DMS 273 (cell line): Measurements from ENCODE around the gene DPH6.

ENCODE experiments used
- DNase-seq: peaks from one replicate; lab custom pipeline; 2025; ENCODE audit not compliant: unreplicated experiment; lab: John Stamatoyannopoulos, UW

DPH6 gene

GRCh38 chr15:35545316-35545823 is 595 bp downstream of the DPH6 start:
- DNase-seq: peak; percentile 75

GRCh38 chr15:35540885-35541284 is 5.1 kb downstream of the DPH6 start:
- no peak for DNase-seq

DNA sequence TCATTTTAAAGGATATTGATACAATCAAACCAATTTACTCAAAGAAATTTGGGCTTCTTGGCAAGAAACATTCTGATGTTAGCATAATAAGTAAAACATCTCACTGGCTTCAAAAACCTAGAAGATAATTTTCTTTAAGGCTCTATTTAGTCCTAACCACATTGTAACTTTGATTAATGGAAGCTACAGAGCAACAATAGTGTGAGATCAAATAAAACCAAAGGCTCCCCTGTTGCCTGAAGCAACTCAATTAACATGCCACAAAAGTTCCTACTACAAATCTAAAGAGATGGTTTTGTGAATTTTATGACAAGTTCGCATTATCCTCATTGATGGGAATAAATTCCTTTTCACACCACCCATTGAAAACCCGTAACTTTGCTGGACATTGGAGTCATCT is 5.9 kb downstream of the DPH6 start:
- DNase-seq: no peak

GRCh38 chr15:35535365-35535916 is 10.5 kb downstream of the DPH6 start:
- no peak for DNase-seq

GRCh38 chr15:35533130-35534110 is 12.5 kb downstream of the DPH6 start:
- DNase-seq: no peak

DNA sequence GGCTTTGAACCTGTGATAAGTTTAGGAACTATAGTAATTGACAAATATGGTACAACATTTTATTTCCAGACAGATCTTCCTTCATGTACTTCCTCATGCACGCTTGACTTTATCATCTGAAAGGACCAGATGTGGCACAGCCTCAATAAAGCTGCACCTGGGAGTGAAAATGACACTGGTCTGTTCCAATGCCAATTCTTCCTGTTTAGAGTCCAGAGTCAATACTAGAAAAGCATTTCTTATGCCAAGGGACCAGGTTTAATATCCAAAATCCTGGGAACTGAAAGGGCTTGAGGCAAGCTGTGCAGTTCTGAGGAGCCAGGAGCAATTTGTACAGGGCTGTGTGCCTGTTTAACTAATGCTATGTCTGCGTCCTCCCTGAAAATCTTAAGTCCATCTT is 15.3 kb downstream of the DPH6 start:
- no peak for DNase-seq

DNA sequence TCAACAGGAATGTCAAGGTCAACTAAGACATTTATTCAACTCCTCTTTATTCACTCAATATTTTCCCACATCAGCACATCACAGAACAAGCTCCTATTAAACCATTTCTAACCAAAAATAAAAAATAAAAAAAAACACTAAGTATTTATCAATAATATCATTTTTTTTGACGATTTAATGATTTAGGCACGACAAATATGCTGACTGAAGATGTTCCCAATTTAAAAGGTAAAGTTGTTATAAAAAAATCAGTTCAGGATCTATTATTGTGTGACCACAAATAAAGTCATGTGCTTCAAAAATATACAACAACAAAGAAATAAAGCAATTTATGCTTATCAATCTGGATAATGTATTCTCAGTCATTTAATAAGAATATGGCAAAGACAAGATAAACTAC is 16.2 kb downstream of the DPH6 start:
- no peak for DNase-seq

GRCh38 chr15:35522061-35522460 is 23.9 kb downstream of the DPH6 start:
- peak; percentile 2 for DNase-seq

GRCh38 chr15:35519541-35520149 is 26.3 kb downstream of the DPH6 start:
- DNase-seq: peak; percentile 60

DNA sequence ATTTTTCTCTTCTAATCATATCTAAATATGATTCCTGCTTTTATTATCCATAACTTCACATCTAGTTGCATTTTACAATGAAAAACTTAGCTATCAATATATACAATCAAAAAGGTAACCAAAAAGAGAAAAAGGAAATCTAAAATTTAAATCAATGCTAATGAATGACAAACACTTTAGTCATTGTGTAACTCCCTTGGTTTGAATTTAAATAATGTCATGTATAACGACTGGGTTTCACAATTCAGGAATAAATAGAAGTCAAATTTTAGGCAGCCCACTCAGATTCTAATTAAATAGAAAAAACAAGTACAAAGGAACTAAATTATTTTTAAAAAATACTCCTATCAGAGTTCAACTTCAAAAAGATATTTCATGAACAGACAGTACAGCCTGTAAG is 26.9 kb downstream of the DPH6 start:
- no peak for DNase-seq

DNA sequence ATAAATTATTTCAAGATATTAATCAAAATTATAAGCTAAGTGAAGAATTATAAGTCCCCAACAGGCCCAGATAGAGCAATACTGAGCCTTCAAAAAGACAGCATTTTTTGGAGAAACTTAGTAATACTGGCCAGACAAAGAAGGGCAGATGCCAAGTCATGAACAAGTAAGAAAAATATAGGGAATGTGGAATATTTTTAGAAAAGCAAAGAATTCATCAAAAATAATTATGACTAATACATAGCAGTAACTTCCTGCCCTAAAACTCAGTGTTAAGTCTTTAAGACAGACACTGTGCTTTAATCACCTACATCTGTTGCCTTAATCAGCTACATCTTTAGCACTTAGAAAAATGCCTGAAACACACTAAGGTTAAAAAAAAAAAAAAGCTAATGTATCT is 31.2 kb downstream of the DPH6 start:
- no peak for DNase-seq

DNA sequence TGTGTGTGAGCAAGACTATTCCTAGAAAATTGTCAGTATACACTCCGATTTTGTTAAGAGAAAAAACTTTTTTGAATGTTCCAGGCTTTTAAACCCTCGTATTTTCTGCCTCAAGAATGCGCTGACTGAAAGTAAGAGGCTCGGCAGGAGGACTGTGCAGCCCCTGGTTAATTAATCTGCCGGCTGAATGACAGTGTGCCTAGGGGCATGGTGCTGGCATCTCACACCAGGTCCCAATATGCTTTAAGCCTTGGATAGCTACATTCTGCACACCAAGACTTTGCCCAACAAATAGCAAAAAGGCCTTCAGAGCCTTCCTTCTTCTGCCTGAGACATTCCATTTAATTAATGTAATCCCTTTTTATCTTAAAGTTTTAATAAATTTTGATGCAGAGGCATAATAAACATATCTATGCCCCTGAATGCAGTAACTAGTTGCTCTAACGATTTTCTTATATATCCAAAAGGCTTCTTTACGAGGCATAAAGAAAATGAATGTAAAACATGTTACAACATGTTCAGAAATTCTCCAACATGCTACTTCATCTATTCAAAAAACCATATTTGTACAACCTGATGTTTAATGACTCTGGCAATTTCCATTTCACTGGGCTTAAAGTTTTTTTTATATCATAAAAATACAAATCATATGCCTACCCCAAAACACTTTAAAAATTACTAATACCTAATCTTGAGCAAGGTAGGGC is 37.9 kb downstream of the DPH6 start:
- DNase-seq: no peak

- no peak for DNase-seq
Observed at GRCh38 chr15:35506272-35506870, 39.6 kb downstream of the DPH6 start.

GRCh38 chr15:35505809-35506208 is 40.2 kb downstream of the DPH6 start:
- no peak for DNase-seq

DNA sequence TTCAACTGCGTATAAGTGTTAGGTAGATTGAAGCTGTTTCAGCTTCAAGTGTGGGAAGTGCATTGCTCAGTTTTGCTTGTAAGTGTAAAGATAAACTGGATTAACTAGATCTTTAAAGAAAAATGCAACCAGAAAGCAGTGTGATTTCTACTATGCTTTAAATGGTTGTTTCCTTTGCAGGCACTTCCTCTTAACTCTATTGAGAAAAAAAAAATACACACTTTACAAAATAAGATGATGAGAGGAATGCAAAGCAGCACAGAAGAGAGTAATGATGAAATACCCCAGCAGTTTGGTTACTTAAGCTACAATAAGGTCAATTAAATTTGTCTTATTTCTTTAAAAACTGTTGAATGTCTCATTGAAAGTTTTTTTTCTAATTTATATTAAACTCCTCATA is 40.8 kb downstream of the DPH6 start:
- no peak for DNase-seq

GRCh38 chr15:35499723-35500122 is 46.2 kb downstream of the DPH6 start:
- no peak for DNase-seq

- DNase-seq: no peak
Observed at GRCh38 chr15:35496585-35496984, 49.4 kb downstream of the DPH6 start.

GRCh38 chr15:35495080-35495479 is 50.9 kb downstream of the DPH6 start:
- no peak for DNase-seq

GRCh38 chr15:35491999-35492398 is 54.0 kb downstream of the DPH6 start:
- no peak for DNase-seq

GRCh38 chr15:35491173-35491572 is 54.8 kb downstream of the DPH6 start:
- no peak for DNase-seq

- no peak for DNase-seq
Observed at GRCh38 chr15:35490511-35490910, 55.5 kb downstream of the DPH6 start.
